ENCODE results near the gene CR1. TPM values are rescaled to one million over a fixed set of nuclear protein-coding genes. Genes with fewer than 3 reads are reported as not detected.
"Not testable (repeated sequence)": the region's sequence is repeated elsewhere in the genome, so short reads cannot be mapped to it uniquely, and the experiment has no call there.

Gene CR1
- total and polyA plus RNA-seq, 3 donors from 2014 or later = 0.47 to 3.1 (median 1.4) TPM

- H3K4me1 ChIP-seq; H3K9me3 ChIP-seq; H3K4me3 ChIP-seq; H3K27ac ChIP-seq; H3K27me3 ChIP-seq; intact Hi-C loops (cut with DNase I; ENCODE audit: low total_unique reads); H3K36me3 ChIP-seq (ENCODE audit: low read depth, missing control alignments); DNase-seq: not testable (repeated sequence)
- WGBS, 2 donors = no CpG with 5 or more reads among the region's 1 CpG
These were observed 32.4 kb downstream of the CR1 start for GRCh38 chr1:207528401-207528800.

DNA sequence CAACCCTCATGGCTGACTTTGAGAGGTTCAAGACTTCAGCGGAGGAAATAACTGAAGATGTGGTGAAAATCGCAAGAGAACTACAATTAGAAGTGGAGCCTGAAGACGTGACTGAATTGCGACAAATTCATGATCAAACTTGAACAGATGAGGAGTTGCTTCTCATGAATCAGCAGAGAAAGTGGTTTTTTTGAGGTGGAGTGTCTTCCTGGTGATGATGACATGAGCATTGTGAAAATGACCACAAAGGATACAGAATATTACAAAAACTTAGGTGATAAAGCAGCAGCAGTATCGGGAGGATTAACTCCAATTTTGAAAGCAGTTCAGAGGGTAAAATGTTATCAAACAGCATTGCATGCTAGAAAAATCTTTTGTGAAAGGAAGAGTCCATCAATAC lies 40.3 kb downstream of the CR1 start:
- H3K4me3 ChIP-seq; intact Hi-C loops (cut with DNase I; ENCODE audit: low total_unique reads); H3K27ac ChIP-seq; H3K36me3 ChIP-seq (ENCODE audit: low read depth, missing control alignments); DNase-seq; H3K4me1 ChIP-seq; H3K9me3 ChIP-seq; H3K27me3 ChIP-seq: not testable (repeated sequence)
- WGBS, 2 donors = no CpG with 5 or more reads among the region's 5 CpGs

DNA sequence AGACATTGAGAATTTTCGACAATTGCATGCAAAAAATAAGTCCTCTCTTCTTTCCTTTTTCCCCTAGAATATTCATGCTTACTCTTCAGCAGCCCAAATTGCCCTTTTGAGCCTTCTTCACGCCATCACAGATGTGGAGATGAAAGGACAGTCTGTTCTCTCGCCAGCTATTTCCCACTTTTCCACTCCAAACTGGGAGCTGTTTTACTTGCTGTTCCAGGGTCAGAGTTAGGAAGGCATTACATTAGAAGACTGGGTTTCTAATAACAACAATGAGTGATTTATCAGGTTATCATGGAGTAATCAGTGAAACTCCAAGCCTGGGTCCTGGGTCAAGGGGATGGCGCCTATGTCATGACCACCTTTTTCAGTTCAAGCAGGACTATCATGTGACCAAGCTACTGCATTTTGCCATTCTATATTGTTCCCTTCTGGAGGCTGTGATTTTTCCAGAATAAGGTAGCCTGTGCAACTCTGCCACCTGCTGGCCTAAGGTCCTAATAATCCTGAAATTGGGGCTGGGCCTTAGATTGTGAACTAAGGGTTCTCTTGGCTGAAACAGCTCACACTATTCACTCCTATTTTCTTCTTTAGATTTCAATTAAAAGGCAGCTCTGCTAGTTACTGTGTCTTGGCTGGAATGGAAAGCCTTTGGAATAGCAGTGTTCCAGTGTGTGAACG lies 50.9 kb downstream of the CR1 start:
- intact Hi-C loops (cut with DNase I; ENCODE audit: low total_unique reads); H3K4me1 ChIP-seq; H3K27ac ChIP-seq; H3K9me3 ChIP-seq; H3K4me3 ChIP-seq; H3K27me3 ChIP-seq; H3K36me3 ChIP-seq (ENCODE audit: low read depth, missing control alignments); DNase-seq: not testable (repeated sequence)
- no CpG with 5 or more reads among the region's 5 CpGs for WGBS, 2 donors

GRCh38 chr1:207554823-207555222 lies 58.9 kb downstream of the CR1 start:
- H3K4me1 ChIP-seq; H3K4me3 ChIP-seq; H3K27ac ChIP-seq; H3K36me3 ChIP-seq (ENCODE audit: low read depth, missing control alignments); DNase-seq; H3K9me3 ChIP-seq; H3K27me3 ChIP-seq; intact Hi-C loops (cut with DNase I; ENCODE audit: low total_unique reads): not testable (repeated sequence)
- WGBS, 2 donors = no CpG with 5 or more reads among the region's 5 CpGs

GRCh38 chr1:207565546-207566468 lies 69.8 kb downstream of the CR1 start:
- Histone ChIP-seq H3K27me3 (no peaks in the 10 kb centered on the region), H3K36me3 (ENCODE audit: low read depth, missing control alignments) (no peaks in the 10 kb centered on the region), H3K27ac (no peak overlapping the region), H3K4me1 (no peaks in the 10 kb centered on the region), H3K4me3 (no peak overlapping the region), H3K9me3 (no peaks in the 10 kb centered on the region)
- peak; percentile 16 for DNase-seq
- TF ChIP-seq CTCF (IDR thresholded peaks at IDR 0.05) (peak in 1 of 3 experiments; percentile 25), POLR2A (IDR thresholded peaks at IDR 0.05) (no peak)
- intact Hi-C loops (cut with DNase I; ENCODE audit: low total_unique reads) = no loop called here
- 80 to 82% methylated on average over 3 to 4 of the region's 4 CpGs for WGBS, 2 donors

DNA sequence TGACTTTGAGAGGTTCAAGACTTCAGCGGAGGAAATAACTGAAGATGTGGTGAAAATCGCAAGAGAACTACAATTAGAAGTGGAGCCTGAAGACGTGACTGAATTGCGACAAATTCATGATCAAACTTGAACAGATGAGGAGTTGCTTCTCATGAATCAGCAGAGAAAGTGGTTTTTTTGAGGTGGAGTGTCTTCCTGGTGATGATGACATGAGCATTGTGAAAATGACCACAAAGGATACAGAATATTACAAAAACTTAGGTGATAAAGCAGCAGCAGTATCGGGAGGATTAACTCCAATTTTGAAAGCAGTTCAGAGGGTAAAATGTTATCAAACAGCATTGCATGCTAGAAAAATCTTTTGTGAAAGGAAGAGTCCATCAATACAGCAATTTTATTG lies 76.0 kb downstream of the CR1 start:
- H3K4me1 ChIP-seq; H3K4me3 ChIP-seq; intact Hi-C loops (cut with DNase I; ENCODE audit: low total_unique reads); DNase-seq; H3K27ac ChIP-seq; H3K36me3 ChIP-seq (ENCODE audit: low read depth, missing control alignments); H3K9me3 ChIP-seq; H3K27me3 ChIP-seq: not testable (repeated sequence)
- no CpG with 5 or more reads among the region's 5 CpGs for WGBS, 2 donors

DNA sequence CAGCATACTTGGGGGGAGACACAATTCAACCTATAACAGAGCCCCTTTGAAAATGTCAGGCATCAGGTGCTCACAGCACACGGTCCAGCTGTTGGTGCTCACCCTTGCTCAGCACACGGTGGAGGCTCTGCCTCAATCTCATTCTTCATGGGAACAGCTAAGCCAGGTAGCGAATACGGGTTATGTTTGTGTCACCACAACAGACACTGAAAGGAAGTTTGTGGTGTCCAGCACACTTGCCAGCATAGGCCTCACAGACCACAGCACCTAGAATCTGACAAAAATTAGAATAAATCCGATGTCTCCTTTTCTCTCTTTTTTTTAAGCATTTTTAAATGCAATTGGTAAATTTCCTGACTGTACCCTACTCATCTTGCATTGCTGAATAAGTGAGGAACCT lies 77.1 kb downstream of the CR1 start:
- 84 to 90% methylated on average over 5 of the region's 5 CpGs for WGBS, 2 donors
- H3K4me1 ChIP-seq; intact Hi-C loops (cut with DNase I; ENCODE audit: low total_unique reads); H3K27ac ChIP-seq; H3K9me3 ChIP-seq; H3K27me3 ChIP-seq; H3K4me3 ChIP-seq; DNase-seq; H3K36me3 ChIP-seq (ENCODE audit: low read depth, missing control alignments): not testable (repeated sequence)

- WGBS, 2 donors = 91 to 93% methylated on average over 4 of the region's 4 CpGs
- H3K27me3 ChIP-seq; H3K4me3 ChIP-seq; intact Hi-C loops (cut with DNase I; ENCODE audit: low total_unique reads); H3K4me1 ChIP-seq; H3K9me3 ChIP-seq; H3K36me3 ChIP-seq (ENCODE audit: low read depth, missing control alignments); DNase-seq; H3K27ac ChIP-seq: not testable (repeated sequence)
These were observed 79.4 kb downstream of the CR1 start for GRCh38 chr1:207575381-207575780.

Measured in testis (tissue), 3 donors.